A375 (cell line): ENCODE results near the gene TP63. TPM values are rescaled to one million over a fixed set of nuclear protein-coding genes. Genes with fewer than 3 reads are reported as not detected.

ENCODE experiments used
- small RNA-seq: library from RNA; depleted of rRNA; stranded (forward); fragments of <200 nt; gene quantifications from one replicate; pipeline ENCODE3, GENCODE V24; 2014
- total RNA-seq: library from RNA; depleted of rRNA; stranded (reverse); fragments of >200 nt; shearing (Covaris generic); gene quantifications from 2 replicates; pipeline ENCODE4 v1.2.3, GENCODE V29; 2014; rRNA removed

The TP63 gene
- total RNA-seq, result not detected in 2 replicates

DNA sequence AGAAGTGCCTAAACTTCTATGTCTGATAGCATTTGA is at the start of gene TP63:
TSS of gene TP63 (plus strand) at position 17 of the 36 bp plus-strand sequence. CDS start 127 bp downstream, outside the sequence.

Small RNA genes within 50 kb of the gene (small RNA-seq; reads per million reads assigned to genes)
- gene AC078809.1 (not detected), gene MIR944 (not detected)
